ENCODE results near the gene CSF3R. TPM values are rescaled to one million over a fixed set of nuclear protein-coding genes. Genes with fewer than 3 reads are reported as not detected.

Gene CSF3R
- polyA plus RNA-seq, 1 donor from 2014 or later: not detected

DNA sequence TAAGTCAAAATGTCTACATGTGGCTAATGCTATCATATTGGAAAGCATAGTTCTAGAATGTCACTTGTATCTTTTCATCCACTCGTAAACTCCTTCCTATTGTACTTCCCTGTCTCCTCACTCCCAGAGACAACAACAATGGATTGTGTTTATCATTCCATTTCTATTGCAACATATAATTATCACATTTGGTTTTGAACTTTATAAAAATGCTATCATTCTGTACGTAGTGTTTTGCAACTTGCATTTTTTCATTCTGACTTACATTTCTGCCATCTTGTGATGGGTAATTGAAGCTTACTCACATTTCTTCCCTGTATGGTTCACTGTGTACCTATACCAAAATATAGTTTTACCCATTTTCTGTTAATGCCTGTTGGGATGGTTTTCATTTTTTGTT is 14.5 kb upstream of the CSF3R start:
- H3K9me2 ChIP-seq (ENCODE audit: insufficient read depth, low read length): no peaks in the 10 kb centered on the region
- TF ChIP-seq EZH2 (IDR thresholded peaks at IDR 0.05; ENCODE audit: borderline replicate concordance, insufficient read depth, low read length, poor library complexity, severe bottlenecking): no peak
- no peaks in the 10 kb centered on the region for H3F3A ChIP-seq (ENCODE audit: insufficient read depth, low read length, poor library complexity, severe bottlenecking)
- H3K9me3 ChIP-seq (ENCODE audit: low read length): no peaks in the 10 kb centered on the region
- no peaks in the 10 kb centered on the region for H3K36me3 ChIP-seq (ENCODE audit: insufficient read depth, low read length)
- no peak overlapping the region for H3K4me2 ChIP-seq (ENCODE audit: low read length)
- no peak overlapping the region for H2AFZ ChIP-seq (ENCODE audit: low read depth, low read length)
- H4K20me1 ChIP-seq (ENCODE audit: insufficient read depth): no peaks in the 10 kb centered on the region
- no peak overlapping the region for H3K9ac ChIP-seq (ENCODE audit: low read length)
- no peaks in the 10 kb centered on the region for H3K79me2 ChIP-seq (replicated peaks; ENCODE audit: insufficient read depth, low read length)
- no peak overlapping the region for H3K27ac ChIP-seq (ENCODE audit: low read length)
- no peak overlapping the region for H3K4me3 ChIP-seq (ENCODE audit: low read length)
- H3K27me3 ChIP-seq (ENCODE audit: insufficient read depth, low read depth, low read length): no peaks in the 10 kb centered on the region

DNA sequence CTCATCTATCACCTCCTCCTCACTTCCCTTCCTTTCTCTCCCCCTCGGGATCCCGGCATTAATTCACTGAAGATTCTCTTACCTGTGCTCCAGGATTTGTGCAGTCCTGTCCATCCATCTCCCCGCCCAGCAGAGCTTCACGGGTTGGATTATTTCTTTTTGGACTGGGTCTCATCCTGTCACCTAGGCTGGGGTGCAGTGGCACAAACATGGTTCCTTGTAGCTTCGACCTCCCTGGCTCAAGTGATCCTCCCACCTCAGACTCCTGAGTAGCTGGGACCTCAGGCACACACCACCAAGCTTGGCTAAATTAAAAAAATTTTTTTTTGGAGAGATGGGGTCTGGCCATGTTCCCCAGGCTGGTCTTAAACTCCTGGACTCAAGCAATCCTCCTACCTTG is 12.3 kb upstream of the CSF3R start:
- Histone ChIP-seq H3F3A (ENCODE audit: insufficient read depth, low read length, poor library complexity, severe bottlenecking) (no peaks in the 10 kb centered on the region), H2AFZ (ENCODE audit: low read depth, low read length) (no peak overlapping the region), H3K4me2 (ENCODE audit: low read length) (no peak overlapping the region), H3K27me3 (ENCODE audit: insufficient read depth, low read depth, low read length) (no peaks in the 10 kb centered on the region), H3K9me3 (ENCODE audit: low read length) (no peaks in the 10 kb centered on the region), H3K9ac (ENCODE audit: low read length) (no peak overlapping the region), H3K27ac (ENCODE audit: low read length) (no peak overlapping the region), H3K9me2 (ENCODE audit: insufficient read depth, low read length) (no peaks in the 10 kb centered on the region), H3K36me3 (ENCODE audit: insufficient read depth, low read length) (no peaks in the 10 kb centered on the region), H4K20me1 (ENCODE audit: insufficient read depth) (no peaks in the 10 kb centered on the region), H3K79me2 (replicated peaks; ENCODE audit: insufficient read depth, low read length) (no peaks in the 10 kb centered on the region), H3K4me3 (ENCODE audit: low read length) (no peak overlapping the region)
- TF ChIP-seq, protein P1, sequence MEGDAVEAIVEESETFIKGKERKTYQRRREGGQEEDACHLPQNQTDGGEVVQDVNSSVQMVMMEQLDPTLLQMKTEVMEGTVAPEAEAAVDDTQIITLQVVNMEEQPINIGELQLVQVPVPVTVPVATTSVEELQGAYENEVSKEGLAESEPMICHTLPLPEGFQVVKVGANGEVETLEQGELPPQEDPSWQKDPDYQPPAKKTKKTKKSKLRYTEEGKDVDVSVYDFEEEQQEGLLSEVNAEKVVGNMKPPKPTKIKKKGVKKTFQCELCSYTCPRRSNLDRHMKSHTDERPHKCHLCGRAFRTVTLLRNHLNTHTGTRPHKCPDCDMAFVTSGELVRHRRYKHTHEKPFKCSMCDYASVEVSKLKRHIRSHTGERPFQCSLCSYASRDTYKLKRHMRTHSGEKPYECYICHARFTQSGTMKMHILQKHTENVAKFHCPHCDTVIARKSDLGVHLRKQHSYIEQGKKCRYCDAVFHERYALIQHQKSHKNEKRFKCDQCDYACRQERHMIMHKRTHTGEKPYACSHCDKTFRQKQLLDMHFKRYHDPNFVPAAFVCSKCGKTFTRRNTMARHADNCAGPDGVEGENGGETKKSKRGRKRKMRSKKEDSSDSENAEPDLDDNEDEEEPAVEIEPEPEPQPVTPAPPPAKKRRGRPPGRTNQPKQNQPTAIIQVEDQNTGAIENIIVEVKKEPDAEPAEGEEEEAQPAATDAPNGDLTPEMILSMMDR (IDR thresholded peaks at IDR 0.05; ENCODE audit: poor library complexity, severe bottlenecking): no peak
- no peak for TF ChIP-seq POLR2AphosphoS5 (IDR thresholded peaks at IDR 0.05)
- no peak for TF ChIP-seq EP300 (conservative IDR thresholded peaks at IDR 0.05; ENCODE audit: poor library complexity, severe bottlenecking)
- no peak for TF ChIP-seq TAF1 (IDR thresholded peaks at IDR 0.05; ENCODE audit: low read depth)
- TF ChIP-seq, protein P2, sequence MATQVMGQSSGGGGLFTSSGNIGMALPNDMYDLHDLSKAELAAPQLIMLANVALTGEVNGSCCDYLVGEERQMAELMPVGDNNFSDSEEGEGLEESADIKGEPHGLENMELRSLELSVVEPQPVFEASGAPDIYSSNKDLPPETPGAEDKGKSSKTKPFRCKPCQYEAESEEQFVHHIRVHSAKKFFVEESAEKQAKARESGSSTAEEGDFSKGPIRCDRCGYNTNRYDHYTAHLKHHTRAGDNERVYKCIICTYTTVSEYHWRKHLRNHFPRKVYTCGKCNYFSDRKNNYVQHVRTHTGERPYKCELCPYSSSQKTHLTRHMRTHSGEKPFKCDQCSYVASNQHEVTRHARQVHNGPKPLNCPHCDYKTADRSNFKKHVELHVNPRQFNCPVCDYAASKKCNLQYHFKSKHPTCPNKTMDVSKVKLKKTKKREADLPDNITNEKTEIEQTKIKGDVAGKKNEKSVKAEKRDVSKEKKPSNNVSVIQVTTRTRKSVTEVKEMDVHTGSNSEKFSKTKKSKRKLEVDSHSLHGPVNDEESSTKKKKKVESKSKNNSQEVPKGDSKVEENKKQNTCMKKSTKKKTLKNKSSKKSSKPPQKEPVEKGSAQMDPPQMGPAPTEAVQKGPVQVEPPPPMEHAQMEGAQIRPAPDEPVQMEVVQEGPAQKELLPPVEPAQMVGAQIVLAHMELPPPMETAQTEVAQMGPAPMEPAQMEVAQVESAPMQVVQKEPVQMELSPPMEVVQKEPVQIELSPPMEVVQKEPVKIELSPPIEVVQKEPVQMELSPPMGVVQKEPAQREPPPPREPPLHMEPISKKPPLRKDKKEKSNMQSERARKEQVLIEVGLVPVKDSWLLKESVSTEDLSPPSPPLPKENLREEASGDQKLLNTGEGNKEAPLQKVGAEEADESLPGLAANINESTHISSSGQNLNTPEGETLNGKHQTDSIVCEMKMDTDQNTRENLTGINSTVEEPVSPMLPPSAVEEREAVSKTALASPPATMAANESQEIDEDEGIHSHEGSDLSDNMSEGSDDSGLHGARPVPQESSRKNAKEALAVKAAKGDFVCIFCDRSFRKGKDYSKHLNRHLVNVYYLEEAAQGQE (IDR thresholded peaks at IDR 0.05; ENCODE audit: borderline replicate concordance): no peak
- no peak for TF ChIP-seq SMC3 (conservative IDR thresholded peaks at IDR 0.05; ENCODE audit: poor library complexity)
- no peak for TF ChIP-seq MXI1 (conservative IDR thresholded peaks at IDR 0.05; ENCODE audit: poor library complexity, severe bottlenecking)
- TF ChIP-seq RAD21 (conservative IDR thresholded peaks at IDR 0.05): no peak
- TF ChIP-seq EZH2 (IDR thresholded peaks at IDR 0.05; ENCODE audit: borderline replicate concordance, insufficient read depth, low read length, poor library complexity, severe bottlenecking): no peak

DNA sequence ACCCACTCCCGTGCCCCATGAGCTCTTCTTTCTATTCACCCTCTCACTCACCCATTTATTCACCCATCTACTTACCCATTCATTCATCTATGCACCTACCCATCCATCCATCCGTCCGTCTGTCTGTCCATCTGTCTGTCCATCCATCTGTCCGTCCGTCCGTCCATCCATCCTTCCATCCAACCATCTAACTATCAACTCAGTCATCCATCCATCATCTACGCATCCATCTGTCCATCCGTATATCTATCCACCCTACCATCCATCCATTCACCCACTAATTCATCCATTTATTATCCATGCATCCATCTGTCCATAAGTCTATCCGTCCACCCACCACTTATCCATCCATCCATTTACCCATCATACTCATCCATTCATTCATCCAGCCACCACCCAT is 10.8 kb upstream of the CSF3R start:
- no peak overlapping the region for H3K9ac ChIP-seq (ENCODE audit: low read length)
- H3K4me3 ChIP-seq (ENCODE audit: low read length): no peak overlapping the region
- no peaks in the 10 kb centered on the region for H3K27me3 ChIP-seq (ENCODE audit: insufficient read depth, low read depth, low read length)
- H3K27ac ChIP-seq (ENCODE audit: low read length): no peak overlapping the region
- H3K9me3 ChIP-seq (ENCODE audit: low read length): no peaks in the 10 kb centered on the region
- H3F3A ChIP-seq (ENCODE audit: insufficient read depth, low read length, poor library complexity, severe bottlenecking): no peaks in the 10 kb centered on the region
- H4K20me1 ChIP-seq (ENCODE audit: insufficient read depth): no peaks in the 10 kb centered on the region
- H2AFZ ChIP-seq (ENCODE audit: low read depth, low read length): no peak overlapping the region
- H3K9me2 ChIP-seq (ENCODE audit: insufficient read depth, low read length): no peaks in the 10 kb centered on the region
- no peak for TF ChIP-seq TAF1 (IDR thresholded peaks at IDR 0.05; ENCODE audit: low read depth)
- TF ChIP-seq EZH2 (IDR thresholded peaks at IDR 0.05; ENCODE audit: borderline replicate concordance, insufficient read depth, low read length, poor library complexity, severe bottlenecking): no peak
- TF ChIP-seq POLR2AphosphoS5 (IDR thresholded peaks at IDR 0.05): no peak
- TF ChIP-seq, protein P1 (IDR thresholded peaks at IDR 0.05; ENCODE audit: poor library complexity, severe bottlenecking): no peak
- TF ChIP-seq RAD21 (conservative IDR thresholded peaks at IDR 0.05): no peak
- TF ChIP-seq MXI1 (conservative IDR thresholded peaks at IDR 0.05; ENCODE audit: poor library complexity, severe bottlenecking): no peak
- no peak for TF ChIP-seq SMC3 (conservative IDR thresholded peaks at IDR 0.05; ENCODE audit: poor library complexity)
- TF ChIP-seq EP300 (conservative IDR thresholded peaks at IDR 0.05; ENCODE audit: poor library complexity, severe bottlenecking): no peak
- TF ChIP-seq, protein P2 (IDR thresholded peaks at IDR 0.05; ENCODE audit: borderline replicate concordance): no peak
- no peaks in the 10 kb centered on the region for H3K36me3 ChIP-seq (ENCODE audit: insufficient read depth, low read length)
- no peak overlapping the region for H3K4me2 ChIP-seq (ENCODE audit: low read length)
- H3K79me2 ChIP-seq (replicated peaks; ENCODE audit: insufficient read depth, low read length): no peaks in the 10 kb centered on the region
